Right lobe of liver (tissue), 4 donors: Measurements from ENCODE around the gene RNF34.

Source experiments
- POLR2A ChIP-seq: fragments of 450-650 bp; IDR thresholded peaks from one replicate; pipeline ENCODE4 v1.6.1; 2017; ENCODE audit warnings: antibody characterized with exemption, mild to moderate bottlenecking
- TF ChIP-seq, protein P1 (sequence below), 4 donors: fragments of 200-600 bp in 3 of 4; fragments of 450-650 bp in 1 of 4; IDR thresholded peaks; one replicate each; pipeline versions ENCODE4 v1.5.1 to v1.8.0; 2016 to 2022; ENCODE audit warnings: antibody characterized with exemption in 4 of 4, mild to moderate bottlenecking in 2 of 4
- donor health status: DM: no; HTN: no; CAD: no.
- donor health status: DM: no; HTN: no; CAD: no.
- donor health status: DM: no; HTN: yes; CAD: no.

GRCh38 chr12:121417847-121418246, 17.9 kb downstream of the RNF34 start:
- TF ChIP-seq, protein P1, sequence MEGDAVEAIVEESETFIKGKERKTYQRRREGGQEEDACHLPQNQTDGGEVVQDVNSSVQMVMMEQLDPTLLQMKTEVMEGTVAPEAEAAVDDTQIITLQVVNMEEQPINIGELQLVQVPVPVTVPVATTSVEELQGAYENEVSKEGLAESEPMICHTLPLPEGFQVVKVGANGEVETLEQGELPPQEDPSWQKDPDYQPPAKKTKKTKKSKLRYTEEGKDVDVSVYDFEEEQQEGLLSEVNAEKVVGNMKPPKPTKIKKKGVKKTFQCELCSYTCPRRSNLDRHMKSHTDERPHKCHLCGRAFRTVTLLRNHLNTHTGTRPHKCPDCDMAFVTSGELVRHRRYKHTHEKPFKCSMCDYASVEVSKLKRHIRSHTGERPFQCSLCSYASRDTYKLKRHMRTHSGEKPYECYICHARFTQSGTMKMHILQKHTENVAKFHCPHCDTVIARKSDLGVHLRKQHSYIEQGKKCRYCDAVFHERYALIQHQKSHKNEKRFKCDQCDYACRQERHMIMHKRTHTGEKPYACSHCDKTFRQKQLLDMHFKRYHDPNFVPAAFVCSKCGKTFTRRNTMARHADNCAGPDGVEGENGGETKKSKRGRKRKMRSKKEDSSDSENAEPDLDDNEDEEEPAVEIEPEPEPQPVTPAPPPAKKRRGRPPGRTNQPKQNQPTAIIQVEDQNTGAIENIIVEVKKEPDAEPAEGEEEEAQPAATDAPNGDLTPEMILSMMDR (IDR thresholded peaks at IDR 0.05): no peak
- TF ChIP-seq POLR2A: no peak
